Measurements from ENCODE around the gene FAP. TPM values are rescaled to one million over a fixed set of nuclear protein-coding genes. Genes with fewer than 3 reads are reported as not detected.

FAP gene
- total RNA-seq, 1 donor from 2014 or later: 1.1 TPM

DNA sequence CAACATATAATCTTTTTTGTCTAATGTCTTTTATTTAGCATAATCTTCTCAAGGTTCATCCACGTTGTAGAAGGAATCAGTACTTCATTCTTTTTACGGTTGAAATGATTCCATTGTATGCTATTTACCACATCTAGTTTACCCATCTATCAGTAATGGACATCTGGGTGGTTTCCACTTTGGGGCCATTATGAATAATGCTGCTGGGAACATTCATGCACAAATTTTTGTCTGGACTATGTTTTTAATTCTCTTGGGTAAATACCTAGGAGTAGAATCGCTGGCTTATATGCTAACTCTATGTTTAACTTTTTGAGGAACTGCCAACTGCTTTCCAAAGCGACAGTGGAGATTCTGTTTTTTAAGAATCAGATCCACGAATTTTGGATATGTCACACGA, 83.8 kb downstream of the FAP start:
- Histone ChIP-seq H3K36me3 (ENCODE audit: control insufficient read depth, insufficient read depth, low read length) (no peaks in the 10 kb centered on the region), H3K27me3 (ENCODE audit: control insufficient read depth, insufficient read depth, low read length) (no peaks in the 10 kb centered on the region), H3K4me3 (ENCODE audit: low read depth, low read length) (no peak overlapping the region)
- TF ChIP-seq, protein P1, sequence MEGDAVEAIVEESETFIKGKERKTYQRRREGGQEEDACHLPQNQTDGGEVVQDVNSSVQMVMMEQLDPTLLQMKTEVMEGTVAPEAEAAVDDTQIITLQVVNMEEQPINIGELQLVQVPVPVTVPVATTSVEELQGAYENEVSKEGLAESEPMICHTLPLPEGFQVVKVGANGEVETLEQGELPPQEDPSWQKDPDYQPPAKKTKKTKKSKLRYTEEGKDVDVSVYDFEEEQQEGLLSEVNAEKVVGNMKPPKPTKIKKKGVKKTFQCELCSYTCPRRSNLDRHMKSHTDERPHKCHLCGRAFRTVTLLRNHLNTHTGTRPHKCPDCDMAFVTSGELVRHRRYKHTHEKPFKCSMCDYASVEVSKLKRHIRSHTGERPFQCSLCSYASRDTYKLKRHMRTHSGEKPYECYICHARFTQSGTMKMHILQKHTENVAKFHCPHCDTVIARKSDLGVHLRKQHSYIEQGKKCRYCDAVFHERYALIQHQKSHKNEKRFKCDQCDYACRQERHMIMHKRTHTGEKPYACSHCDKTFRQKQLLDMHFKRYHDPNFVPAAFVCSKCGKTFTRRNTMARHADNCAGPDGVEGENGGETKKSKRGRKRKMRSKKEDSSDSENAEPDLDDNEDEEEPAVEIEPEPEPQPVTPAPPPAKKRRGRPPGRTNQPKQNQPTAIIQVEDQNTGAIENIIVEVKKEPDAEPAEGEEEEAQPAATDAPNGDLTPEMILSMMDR (IDR thresholded peaks at IDR 0.05; ENCODE audit: insufficient read depth, low read length, severe bottlenecking): no peak
- no peak for FAIRE-seq
- no peak for DNase-seq (ENCODE audit: low read depth)

- Histone ChIP-seq H3K27me3 (ENCODE audit: control insufficient read depth, insufficient read depth, low read length) (no peaks in the 10 kb centered on the region), H3K4me3 (ENCODE audit: low read depth, low read length) (no peak overlapping the region), H3K36me3 (ENCODE audit: control insufficient read depth, insufficient read depth, low read length) (no peaks in the 10 kb centered on the region)
- DNase-seq (ENCODE audit: low read depth): no peak
- TF ChIP-seq, protein P1 (IDR thresholded peaks at IDR 0.05; ENCODE audit: insufficient read depth, low read length, severe bottlenecking): no peak
- no peak for FAIRE-seq
Measured at GRCh38 chr2:162156149-162156548, 87.1 kb downstream of the FAP start.

GRCh38 chr2:162155093-162155492, 88.2 kb downstream of the FAP start:
- peak; percentile 13 for DNase-seq (ENCODE audit: low read depth)
- no peak for FAIRE-seq
- no peak overlapping the region for H3K4me3 ChIP-seq (ENCODE audit: low read depth, low read length)
- TF ChIP-seq, protein P1 (IDR thresholded peaks at IDR 0.05; ENCODE audit: insufficient read depth, low read length, severe bottlenecking): peak; percentile 23
- no peaks in the 10 kb centered on the region for H3K27me3 ChIP-seq (ENCODE audit: control insufficient read depth, insufficient read depth, low read length)
- H3K36me3 ChIP-seq (ENCODE audit: control insufficient read depth, insufficient read depth, low read length): no peaks in the 10 kb centered on the region

GRCh38 chr2:162153608-162154224, 89.5 kb downstream of the FAP start:
- Histone ChIP-seq H3K27me3 (ENCODE audit: control insufficient read depth, insufficient read depth, low read length) (no peaks in the 10 kb centered on the region), H3K36me3 (ENCODE audit: control insufficient read depth, insufficient read depth, low read length) (no peaks in the 10 kb centered on the region), H3K4me3 (ENCODE audit: low read depth, low read length) (no peak overlapping the region)
- TF ChIP-seq, protein P1 (IDR thresholded peaks at IDR 0.05; ENCODE audit: insufficient read depth, low read length, severe bottlenecking): peak; percentile 71
- peak; percentile 71 for DNase-seq (ENCODE audit: low read depth)
- no peak for FAIRE-seq

DNA sequence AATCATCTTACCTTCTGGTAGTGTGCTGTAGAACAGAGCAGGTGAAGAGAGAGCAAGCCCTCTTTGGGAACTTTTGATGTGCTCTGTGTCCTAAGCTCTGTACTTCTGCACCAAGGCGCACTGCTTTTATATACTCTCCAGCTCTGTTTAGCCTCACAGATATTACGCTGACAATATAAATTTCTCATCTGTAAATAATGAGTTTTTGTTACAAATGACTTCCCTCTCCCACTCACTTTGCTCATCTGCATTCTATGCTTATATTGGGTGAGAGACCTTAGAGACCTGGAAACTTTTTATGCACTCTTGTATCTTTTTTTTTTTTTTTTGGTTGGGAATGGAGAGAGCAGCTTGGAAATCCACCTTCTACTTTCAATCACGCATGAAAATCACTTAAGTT, 91.1 kb downstream of the FAP start, which contains the start of gene GCG:
Gene GCG (minus strand): TSS at position 101 of the 400 bp plus-strand sequence. CDS start 3,069 bp downstream, outside the sequence.
- Histone ChIP-seq H3K36me3 (ENCODE audit: control insufficient read depth, insufficient read depth, low read length) (no peaks in the 10 kb centered on the region), H3K4me3 (ENCODE audit: low read depth, low read length) (no peak within 1 kb of the TSS), H3K27me3 (ENCODE audit: control insufficient read depth, insufficient read depth, low read length) (no peaks in the 10 kb centered on the region)
- DNase-seq (ENCODE audit: low read depth) (no peak), FAIRE-seq (no peak)
- TF ChIP-seq, protein P1 (IDR thresholded peaks at IDR 0.05; ENCODE audit: insufficient read depth, low read length, severe bottlenecking): no peak

DNA sequence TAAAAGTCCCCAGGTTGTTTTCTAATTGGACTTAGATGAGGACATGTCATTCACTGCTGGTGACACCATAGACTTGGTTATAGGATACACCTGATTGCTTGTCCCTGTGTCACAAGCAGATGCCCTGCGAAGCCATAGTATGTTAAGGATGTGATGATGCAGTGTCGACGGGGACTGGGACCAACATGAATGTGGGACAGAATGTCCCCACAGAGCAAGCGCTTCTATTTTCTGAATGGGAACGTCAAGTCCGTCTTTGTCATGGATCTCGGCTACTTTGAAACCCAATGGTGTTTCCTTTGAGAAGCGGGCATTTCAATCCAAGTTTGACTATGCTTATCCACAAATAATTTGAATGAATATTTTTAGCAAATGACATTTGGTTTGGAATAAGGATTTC, 93.3 kb downstream of the FAP start:
- Histone ChIP-seq H3K27me3 (ENCODE audit: control insufficient read depth, insufficient read depth, low read length) (no peaks in the 10 kb centered on the region), H3K4me3 (ENCODE audit: low read depth, low read length) (no peak overlapping the region), H3K36me3 (ENCODE audit: control insufficient read depth, insufficient read depth, low read length) (no peaks in the 10 kb centered on the region)
- DNase-seq (ENCODE audit: low read depth) (no peak), FAIRE-seq (no peak)
- TF ChIP-seq, protein P1 (IDR thresholded peaks at IDR 0.05; ENCODE audit: insufficient read depth, low read length, severe bottlenecking): no peak

Measured in bronchial epithelial cell (primary cell).